GM13977 (cell line): Measurements from ENCODE around the gene PARD6A.

Experiments used
- DNase-seq: peaks from one replicate; pipeline ENCODE4 v3.0.0; 2012; ENCODE audit warnings: low spot score
- in situ Hi-C: fragments of 300-500 bp; cut with MboI; formaldehyde crosslinking; loops from one replicate; pipeline ENCODE4 v1.12.0; 2022; ENCODE audit warnings: low sequenced_read_pairs, low pct_unique_long_range_greater_than_20kb, mixed read lengths, inconsistent platforms; ENCODE audit not compliant: unreplicated experiment
- TF ChIP-seq, protein P1 (sequence below): IDR thresholded peaks from 2 replicates; pipeline ENCODE4 v1.5.1; 2012; ENCODE audit warnings: mild to moderate bottlenecking, control low read depth; ENCODE audit not compliant: insufficient read depth; ENCODE audit errors: extremely low read depth, missing control alignments

PARD6A gene

DNA sequence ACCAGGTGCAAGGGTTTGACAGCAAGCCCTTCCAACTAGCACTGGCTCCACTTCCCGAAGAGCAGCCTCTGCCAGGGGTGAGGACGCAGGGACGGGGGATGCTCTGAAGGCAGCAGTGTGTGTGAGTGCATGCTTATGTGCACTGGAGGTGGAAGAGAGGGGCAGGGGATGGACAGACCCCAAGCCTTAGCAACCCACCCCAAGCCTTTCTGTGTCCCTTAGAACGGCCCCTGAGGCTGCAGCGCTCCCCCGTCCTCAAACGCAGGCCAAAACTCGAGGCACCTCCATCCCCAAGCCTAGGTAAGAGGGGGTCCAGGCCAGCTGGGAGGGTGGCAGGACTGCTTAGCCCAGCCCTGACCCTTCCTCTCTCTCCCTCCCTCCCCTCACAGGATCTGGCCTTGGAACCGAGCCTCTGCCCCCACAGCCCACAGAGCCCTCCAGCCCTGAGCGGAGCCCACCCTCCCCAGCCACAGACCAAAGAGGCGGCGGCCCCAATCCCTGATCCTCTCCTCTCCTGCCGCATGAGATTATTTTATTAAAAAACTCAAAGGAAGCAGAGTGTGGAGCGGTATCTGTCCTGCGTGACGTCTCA, 3.6 kb upstream of the PARD6A start:
- no peak for DNase-seq
- in situ Hi-C loops = loop anchor here (10.0 kb wide), 1 partner anchor 122 kb away; no protein-coding TSS in a partner anchor
- TF ChIP-seq, protein P1, sequence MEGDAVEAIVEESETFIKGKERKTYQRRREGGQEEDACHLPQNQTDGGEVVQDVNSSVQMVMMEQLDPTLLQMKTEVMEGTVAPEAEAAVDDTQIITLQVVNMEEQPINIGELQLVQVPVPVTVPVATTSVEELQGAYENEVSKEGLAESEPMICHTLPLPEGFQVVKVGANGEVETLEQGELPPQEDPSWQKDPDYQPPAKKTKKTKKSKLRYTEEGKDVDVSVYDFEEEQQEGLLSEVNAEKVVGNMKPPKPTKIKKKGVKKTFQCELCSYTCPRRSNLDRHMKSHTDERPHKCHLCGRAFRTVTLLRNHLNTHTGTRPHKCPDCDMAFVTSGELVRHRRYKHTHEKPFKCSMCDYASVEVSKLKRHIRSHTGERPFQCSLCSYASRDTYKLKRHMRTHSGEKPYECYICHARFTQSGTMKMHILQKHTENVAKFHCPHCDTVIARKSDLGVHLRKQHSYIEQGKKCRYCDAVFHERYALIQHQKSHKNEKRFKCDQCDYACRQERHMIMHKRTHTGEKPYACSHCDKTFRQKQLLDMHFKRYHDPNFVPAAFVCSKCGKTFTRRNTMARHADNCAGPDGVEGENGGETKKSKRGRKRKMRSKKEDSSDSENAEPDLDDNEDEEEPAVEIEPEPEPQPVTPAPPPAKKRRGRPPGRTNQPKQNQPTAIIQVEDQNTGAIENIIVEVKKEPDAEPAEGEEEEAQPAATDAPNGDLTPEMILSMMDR = no peak

DNA sequence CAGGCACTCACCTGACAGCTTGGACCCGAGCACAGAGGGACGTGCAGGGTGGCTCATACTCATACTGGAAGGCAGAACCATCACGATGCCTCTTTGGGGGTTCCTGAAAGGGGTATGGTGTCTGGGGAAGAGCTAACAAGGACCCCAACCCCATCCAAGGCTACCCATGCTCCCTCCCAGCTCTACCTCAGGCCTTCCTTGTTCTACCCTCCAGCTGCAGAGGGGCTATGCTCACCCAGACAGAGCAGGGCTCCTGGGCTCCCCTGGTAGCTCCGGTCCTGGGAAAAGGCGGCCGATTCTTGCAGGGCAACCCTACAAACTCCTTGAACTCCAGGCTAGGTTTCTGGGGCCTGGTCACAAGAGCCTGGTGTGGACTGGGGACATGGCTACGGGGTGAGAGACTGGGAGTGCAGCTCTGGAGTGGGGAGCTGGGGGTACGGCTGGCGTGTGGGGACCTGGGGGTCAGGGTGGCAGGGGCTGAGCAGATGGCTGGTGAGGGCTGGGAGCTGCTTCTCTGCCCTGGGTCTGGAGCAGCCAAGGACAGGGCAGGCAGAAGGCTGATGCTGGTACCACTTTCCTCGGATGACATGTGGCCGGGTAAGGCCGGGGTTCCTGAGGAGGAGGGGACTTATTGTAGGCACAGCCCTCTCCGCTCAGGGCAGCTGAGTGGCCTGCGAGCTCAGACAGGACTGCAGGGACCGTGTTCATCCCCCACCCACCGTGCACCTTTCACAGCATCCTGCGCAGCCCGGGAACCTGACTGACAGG, 2.8 kb upstream of the PARD6A start:
- TF ChIP-seq, protein P1 = no peak
- in situ Hi-C loops = loop anchor here (10.0 kb wide), 1 partner anchor 123 kb away; no protein-coding TSS in a partner anchor
- DNase-seq = no peak

DNA sequence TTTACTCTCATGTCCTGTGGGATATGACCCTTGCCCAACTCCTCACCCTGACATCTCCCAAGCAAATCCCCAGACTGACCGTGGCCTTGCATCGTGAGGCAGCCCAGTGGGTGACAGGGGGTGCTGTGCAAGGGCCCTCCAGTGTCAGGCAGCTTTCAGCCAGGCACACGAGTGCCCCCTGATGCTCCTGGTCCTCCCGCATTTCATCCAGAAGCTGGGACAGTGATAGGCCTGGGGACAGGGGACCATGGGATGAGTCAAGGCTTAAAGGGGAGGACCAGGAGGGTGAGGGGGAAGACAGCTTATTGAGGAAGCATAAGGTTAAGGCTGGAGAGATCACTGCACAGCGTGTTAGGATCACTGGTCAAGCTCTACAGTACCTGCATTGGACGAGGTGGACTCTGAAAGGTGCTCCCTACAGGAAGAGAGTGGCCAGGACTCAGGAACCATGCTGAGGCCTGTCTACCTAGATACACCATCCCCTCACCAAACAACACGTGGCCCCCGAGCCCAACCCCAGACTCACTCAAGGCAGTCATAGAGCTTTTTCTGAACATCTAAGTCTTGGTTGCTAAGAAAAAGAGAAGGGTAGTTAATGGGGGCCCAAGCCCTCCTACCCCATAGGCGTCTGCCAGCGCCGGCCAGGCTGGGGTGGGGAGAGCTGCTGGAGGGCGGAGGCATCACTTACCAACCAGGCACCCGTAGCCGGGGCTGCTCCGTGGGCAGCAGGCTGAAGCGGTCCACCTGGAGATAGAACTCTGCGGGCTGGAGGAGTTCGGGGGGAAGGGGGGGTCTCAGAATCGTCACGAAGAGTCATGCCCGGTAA, 1.7 kb upstream of the PARD6A start:
- in situ Hi-C loops = loop anchor here (10.0 kb wide), 1 partner anchor 124 kb away; no protein-coding TSS in a partner anchor
- TF ChIP-seq, protein P1 = no peak
- no peak for DNase-seq

- peak; percentile 100 for DNase-seq
- in situ Hi-C loops = loop anchor here (10.0 kb wide), 1 partner anchor 125 kb away; no protein-coding TSS in a partner anchor
- TF ChIP-seq, protein P1 = no peak
Observed at GRCh38 chr16:67659675-67660563, 841 bp upstream of the PARD6A start, which contains the start of gene ACD. ACD (minus strand) TSS chr16:67660260; CDS start chr16:67660220, 40 bp downstream.

GRCh38 chr16:67661101-67661761, 471 bp downstream of the PARD6A start:
- in situ Hi-C loops = no loop called here
- DNase-seq = no peak
- TF ChIP-seq, protein P1 = no peak
